HL-60 (cell line): ENCODE results near the gene NODAL.

Experiments
- CTCF ChIP-seq: IDR thresholded peaks from one replicate; pipeline ENCODE4 v1.5.1; 2011; ENCODE audit warnings: low read length, control low read depth, inconsistent platforms; ENCODE audit not compliant: insufficient read depth
- GABPA ChIP-seq: IDR thresholded peaks from 2 replicates; pipeline ENCODE4 v1.6.1; 2012; ENCODE audit warnings: low read depth
- POLR2AphosphoS5 ChIP-seq: IDR thresholded peaks from 2 replicates; pipeline ENCODE4 v1.6.1; 2012; ENCODE audit warnings: low read depth
- REST ChIP-seq: IDR thresholded peaks from 2 replicates; pipeline ENCODE4 v1.6.1; 2012; ENCODE audit warnings: low read depth; ENCODE audit not compliant: insufficient replicate concordance
- SPI1 ChIP-seq: IDR thresholded peaks from 2 replicates; pipeline ENCODE4 v1.6.1; 2012; ENCODE audit warnings: low read depth, mild to moderate bottlenecking, borderline replicate concordance

- TF ChIP-seq POLR2AphosphoS5 (no peak), CTCF (no peak), REST (no peak), SPI1 (no peak), GABPA (no peak)
Observed at GRCh38 chr10:70474780-70475179, 33.3 kb upstream of the NODAL start.
